Neural progenitor cell (in vitro differentiated cells): ENCODE data around the gene NPS. TPM values are rescaled to one million over a fixed set of nuclear protein-coding genes. Genes with fewer than 3 reads are reported as not detected.

Source experiments
- DNase-seq: peaks from one replicate; pipeline ENCODE4 v3.0.0-alpha.2; 2016; ENCODE audit warnings: low spot score
- H2AFZ ChIP-seq: fragments of 200-600 bp; sonication (generic); replicated peaks from 2 replicates; pipeline ENCODE4 v1.6.1; 2016; ENCODE audit warnings: antibody characterized with exemption
- H3F3A ChIP-seq: fragments of 200-600 bp; sonication (generic); 2 replicates; pipeline ENCODE4 v1.6.1; 2016; ENCODE audit warnings: antibody characterized with exemption, low read depth
- H3K27ac ChIP-seq: fragments of 200-600 bp; sonication (generic); 2 replicates; pipeline ENCODE4 v1.5.1; 2016; ENCODE audit warnings: mild to moderate bottlenecking
- H3K27me3 ChIP-seq: fragments of 200-600 bp; sonication (generic); 2 replicates; pipeline ENCODE4 v1.6.1; 2016; ENCODE audit warnings: mild to moderate bottlenecking, moderate library complexity
- H3K36me3 ChIP-seq: fragments of 200-600 bp; sonication (generic); 2 replicates; pipeline ENCODE4 v1.5.1; 2016
- H3K4me1 ChIP-seq: fragments of 200-600 bp; sonication (generic); 2 replicates; pipeline ENCODE4 v1.6.1; 2016; ENCODE audit warnings: mixed run types
- H3K4me2 ChIP-seq: fragments of 200-600 bp; sonication (generic); 2 replicates; pipeline ENCODE4 v1.6.1; 2016
- H3K4me3 ChIP-seq: fragments of 200-600 bp; sonication (generic); 2 replicates; pipeline ENCODE4 v1.5.1; 2016
- H3K79me2 ChIP-seq: fragments of 200-600 bp; sonication (generic); 2 replicates; pipeline ENCODE4 v1.6.1; 2016; ENCODE audit warnings: low read depth
- H3K9ac ChIP-seq: fragments of 200-600 bp; sonication (generic); 2 replicates; pipeline ENCODE4 v1.6.1; 2016
- H3K9me3 ChIP-seq: fragments of 200-600 bp; sonication (generic); 2 replicates; pipeline ENCODE4 v1.5.1; 2016; ENCODE audit warnings: low read depth
- H4K20me1 ChIP-seq: fragments of 200-600 bp; sonication (generic); 2 replicates; pipeline ENCODE4 v1.6.1; 2016; ENCODE audit warnings: low read depth
- H3K27ac Mint-ChIP-seq: 3 replicates; pipeline ENCODE4 v1.8.0; 2021; ENCODE audit warnings: mixed read lengths
- H3K27me3 Mint-ChIP-seq: 2 replicates; pipeline ENCODE4 v1.8.0; 2022; ENCODE audit warnings: low read depth, mild to moderate bottlenecking, inconsistent platforms, moderate library complexity, mixed read lengths; ENCODE audit not compliant: insufficient read depth
- H3K36me3 Mint-ChIP-seq: 3 replicates; pipeline ENCODE4 v1.8.0; 2021; ENCODE audit warnings: mixed read lengths
- H3K4me1 Mint-ChIP-seq: 3 replicates; pipeline ENCODE4 v1.8.0; 2021; ENCODE audit warnings: mixed read lengths
- H3K4me3 Mint-ChIP-seq: 3 replicates; pipeline ENCODE4 v1.8.0; 2021; ENCODE audit warnings: mild to moderate bottlenecking, moderate library complexity, mixed read lengths
- H3K9me3 Mint-ChIP-seq: 3 replicates; pipeline ENCODE4 v1.8.0; 2020; ENCODE audit warnings: mixed read lengths
- CTCF ChIP-seq: fragments of 200-600 bp; sonication (generic); IDR thresholded peaks from 2 replicates; pipeline ENCODE4 v1.5.1; 2017; ENCODE audit warnings: antibody characterized with exemption, mild to moderate bottlenecking
- EZH2 ChIP-seq: fragments of 200-600 bp; sonication (generic); IDR thresholded peaks from 2 replicates; pipeline ENCODE4 v1.6.1; 2017; ENCODE audit warnings: antibody characterized with exemption, mild to moderate bottlenecking, moderate library complexity
- EZH2phosphoT487 ChIP-seq: fragments of 200-600 bp; sonication (generic); IDR thresholded peaks from 2 replicates; pipeline ENCODE4 v1.6.1; 2017; ENCODE audit warnings: antibody characterized with exemption
- total RNA-seq: library from RNA; depleted of rRNA; stranded (reverse); fragments of >200 nt; gene quantifications from 2 replicates; pipeline ENCODE4 v1.2.3, GENCODE V29; 2015; ENCODE audit warnings: low replicate concordance

Gene NPS
- total RNA-seq, 1 donor from 2014 or later, result not detected

GRCh38 chr10:127569210-127569609, 20.1 kb downstream of the NPS start:
- no peak for TF ChIP-seq EZH2phosphoT487
- TF ChIP-seq EZH2, result no peak
- no peak for TF ChIP-seq CTCF
- DNase-seq, result no peak

DNA sequence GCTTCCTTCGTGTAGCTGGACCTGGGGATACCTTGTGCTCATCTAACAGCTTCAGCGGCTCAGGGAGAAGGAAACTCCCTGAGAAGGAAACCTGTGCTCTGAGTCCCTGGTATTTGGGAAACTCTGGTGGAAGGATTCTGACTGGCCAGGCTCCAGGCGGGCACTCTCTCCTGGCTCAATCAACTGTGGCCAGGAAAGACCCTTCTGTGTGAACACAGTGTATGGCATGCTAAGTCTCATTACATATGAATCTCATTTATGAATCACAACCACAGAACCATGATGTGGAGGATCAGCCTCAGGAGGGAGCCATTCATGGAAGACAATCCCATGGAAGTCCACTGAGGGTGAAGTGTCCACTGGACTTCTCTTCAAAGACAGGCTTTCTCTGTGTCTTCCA, 20.9 kb downstream of the NPS start:
- Mint-ChIP-seq H3K4me1 (no peaks in the 10 kb centered on the region), H3K36me3 (no peaks in the 10 kb centered on the region), H3K4me3 (no peak overlapping the region), H3K9me3 (no peaks in the 10 kb centered on the region), H3K27me3 (no peaks in the 10 kb centered on the region), H3K27ac (no peak overlapping the region)
- no peaks in the 10 kb centered on the region for H3K9me3 ChIP-seq
- no peak overlapping the region for H2AFZ ChIP-seq
- H3K4me1 ChIP-seq, result no peaks in the 10 kb centered on the region
- DNase-seq, result no peak
- no peaks in the 10 kb centered on the region for H4K20me1 ChIP-seq
- no peak for TF ChIP-seq EZH2
- no peak for TF ChIP-seq CTCF
- TF ChIP-seq EZH2phosphoT487, result no peak
- H3K27me3 ChIP-seq, result no peaks in the 10 kb centered on the region
- no peaks in the 10 kb centered on the region for H3K79me2 ChIP-seq
- no peak overlapping the region for H3K4me2 ChIP-seq
- no peaks in the 10 kb centered on the region for H3K36me3 ChIP-seq
- H3F3A ChIP-seq, result no peaks in the 10 kb centered on the region
- no peak overlapping the region for H3K4me3 ChIP-seq
- no peak overlapping the region for H3K27ac ChIP-seq
- H3K9ac ChIP-seq, result no peak overlapping the region

More at GRCh38 chr10:127569210-127569609, 20.1 kb downstream of the NPS start:
- Histone ChIP-seq H2AFZ (no peak overlapping the region), H3K4me3 (no peak overlapping the region), H3K36me3 (no peaks in the 10 kb centered on the region), H3K9ac (no peak overlapping the region), H3K27ac (no peak overlapping the region), H3K4me1 (no peaks in the 10 kb centered on the region), H3K4me2 (no peak overlapping the region), H4K20me1 (no peaks in the 10 kb centered on the region), H3K27me3 (no peaks in the 10 kb centered on the region), H3F3A (no peaks in the 10 kb centered on the region), H3K9me3 (no peaks in the 10 kb centered on the region), H3K79me2 (no peaks in the 10 kb centered on the region)
- no peaks in the 10 kb centered on the region for H3K4me1 Mint-ChIP-seq
- H3K9me3 Mint-ChIP-seq, result no peaks in the 10 kb centered on the region
- no peak overlapping the region for H3K27ac Mint-ChIP-seq
- no peaks in the 10 kb centered on the region for H3K27me3 Mint-ChIP-seq
- H3K4me3 Mint-ChIP-seq, result no peak overlapping the region
- H3K36me3 Mint-ChIP-seq, result no peaks in the 10 kb centered on the region

GRCh38 chr10:127571386-127571785, 22.3 kb downstream of the NPS start:
- Mint-ChIP-seq H3K9me3 (no peaks in the 10 kb centered on the region), H3K27me3 (no peaks in the 10 kb centered on the region)
- no peak for DNase-seq

More at GRCh38 chr10:127571386-127571785, 22.3 kb downstream of the NPS start:
- Histone ChIP-seq H3K9me3 (no peaks in the 10 kb centered on the region), H3K9ac (no peak overlapping the region), H3K4me1 (no peaks in the 10 kb centered on the region), H3K36me3 (no peaks in the 10 kb centered on the region), H4K20me1 (no peaks in the 10 kb centered on the region), H3K4me2 (no peak overlapping the region), H3F3A (no peaks in the 10 kb centered on the region), H3K79me2 (no peaks in the 10 kb centered on the region), H3K27ac (no peak overlapping the region), H3K27me3 (no peaks in the 10 kb centered on the region), H2AFZ (no peak overlapping the region), H3K4me3 (no peak overlapping the region)
- no peaks in the 10 kb centered on the region for H3K4me1 Mint-ChIP-seq
- H3K4me3 Mint-ChIP-seq, result no peak overlapping the region
- H3K36me3 Mint-ChIP-seq, result no peaks in the 10 kb centered on the region
- no peak for TF ChIP-seq EZH2
- no peak for TF ChIP-seq CTCF
- TF ChIP-seq EZH2phosphoT487, result no peak
- no peak overlapping the region for H3K27ac Mint-ChIP-seq
